Skeletal muscle satellite cell (primary cell): ENCODE measurements around the gene LAMTOR2.

Source experiments
- H3K27me3 ChIP-seq: 2 replicates; pipeline ENCODE4 v1.7.0; 2013; ENCODE audit warnings: low read length; ENCODE audit not compliant: control insufficient read depth, insufficient read depth
- H3K36me3 ChIP-seq: 2 replicates; pipeline ENCODE4 v1.7.0; 2013; ENCODE audit warnings: mild to moderate bottlenecking, control low read depth, low read length; ENCODE audit not compliant: insufficient read depth
- H3K4me1 ChIP-seq: 2 replicates; pipeline ENCODE4 v1.7.0; 2013; ENCODE audit warnings: low read length; ENCODE audit not compliant: control insufficient read depth, insufficient read depth
- H3K4me2 ChIP-seq: 2 replicates; pipeline ENCODE4 v1.7.0; 2013; ENCODE audit warnings: mild to moderate bottlenecking, low read length
- H3K4me3 ChIP-seq: 2 replicates; pipeline ENCODE4 v1.7.0; 2013; ENCODE audit warnings: low read length
- H3K9ac ChIP-seq: 2 replicates; pipeline ENCODE4 v1.7.0; 2013; ENCODE audit warnings: mild to moderate bottlenecking, low read depth, low read length, moderate library complexity
- H3K9me3 ChIP-seq: replicated peaks from 2 replicates; pipeline ENCODE4 v1.7.0; 2013; ENCODE audit warnings: mild to moderate bottlenecking, control low read depth, low read length

Gene LAMTOR2

DNA sequence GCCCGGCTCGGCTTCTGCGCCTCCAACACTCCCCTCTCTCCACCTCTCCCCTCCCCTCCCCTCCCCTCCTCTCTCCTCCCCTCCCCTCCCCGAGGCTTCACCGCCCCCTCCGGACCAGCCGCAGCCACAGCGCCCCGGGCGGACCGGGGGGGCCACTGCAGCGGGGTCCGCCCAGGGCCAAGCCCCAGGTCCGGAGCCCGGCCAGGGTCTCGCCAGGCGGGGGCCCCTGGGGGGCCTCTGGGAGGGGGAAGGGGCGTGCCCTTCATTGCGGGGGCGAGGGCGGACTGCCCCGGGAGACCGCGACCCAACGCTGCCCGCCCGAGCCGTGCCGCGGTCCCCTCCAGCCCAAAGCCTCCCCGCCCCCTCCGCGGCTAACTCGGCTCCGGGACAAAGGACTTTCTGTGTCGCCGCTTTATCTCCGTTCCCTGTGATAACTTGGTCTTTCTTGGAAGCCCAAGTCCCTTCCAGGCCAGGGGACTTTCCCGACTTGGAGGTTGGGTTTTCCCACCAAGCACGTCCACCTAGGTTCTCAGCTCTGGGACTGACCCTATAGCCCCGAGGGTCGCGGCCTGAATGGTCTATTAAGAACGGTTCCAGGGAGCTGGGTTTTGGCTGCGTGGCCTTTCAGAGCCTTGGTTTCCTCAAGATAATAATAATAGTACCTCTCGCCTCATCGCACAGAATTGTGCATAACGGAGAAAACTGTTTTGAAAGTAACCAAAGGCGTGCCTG lies 648 bp upstream of the LAMTOR2 start, which contains the start of gene UBQLN4:
UBQLN4 (minus strand) TSS at position 31 of the 732 bp plus-strand sequence. CDS start 97 bp downstream, outside the sequence.
- Histone ChIP-seq H3K4me3 (peak within 1 kb of the TSS; percentile 95), H3K4me1 (peaks cover 18% of the 10 kb centered on the region), H3K9me3 (no peaks in the 10 kb centered on the region), H3K4me2 (peak within 1 kb of the TSS; percentile 98), H3K36me3 (peaks cover 18% of the 10 kb centered on the region), H3K27me3 (no peaks in the 10 kb centered on the region), H3K9ac (peak within 1 kb of the TSS; percentile 93)

DNA sequence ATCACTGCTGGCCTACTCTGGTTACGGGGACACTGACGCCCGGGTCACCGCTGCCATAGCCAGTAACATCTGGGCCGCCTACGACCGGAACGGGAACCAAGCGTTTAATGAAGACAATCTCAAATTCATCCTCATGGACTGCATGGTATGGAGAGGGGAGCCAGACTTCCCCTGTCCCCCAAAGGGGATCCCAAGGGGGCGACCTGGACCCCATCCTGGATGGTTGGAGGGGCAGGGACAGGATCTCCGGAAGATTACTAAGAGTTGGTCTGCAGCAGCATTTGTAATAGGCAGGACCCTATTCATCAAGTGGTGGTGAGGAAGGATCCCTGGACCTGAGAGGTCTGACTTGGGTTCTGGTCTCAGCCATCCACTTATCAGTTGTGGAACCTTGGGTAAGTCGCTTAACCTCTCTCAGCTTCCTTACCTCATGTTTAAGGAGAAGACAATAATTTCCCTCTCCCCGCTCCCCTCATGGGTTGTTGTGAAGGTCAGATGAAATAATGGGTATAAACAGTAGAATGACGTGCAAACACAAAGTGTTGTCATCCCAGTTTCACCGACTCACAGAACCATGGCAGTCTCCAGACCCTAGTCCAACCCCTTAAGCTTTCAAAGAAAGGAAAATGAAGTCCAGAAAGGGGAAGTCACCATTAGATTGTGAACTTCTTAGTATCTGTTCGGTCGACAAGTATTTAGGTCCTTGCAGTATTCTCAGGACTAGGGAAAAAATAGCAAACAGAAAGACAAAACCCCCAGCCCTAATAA lies 883 bp downstream of the LAMTOR2 start:
- peak overlapping the region; percentile 95 for H3K4me3 ChIP-seq
- H3K4me1 ChIP-seq, result peaks cover 15% of the 10 kb centered on the region
- peak overlapping the region; percentile 86 for H3K9ac ChIP-seq
- H3K4me2 ChIP-seq, result peak overlapping the region; percentile 93
- no peaks in the 10 kb centered on the region for H3K9me3 ChIP-seq
- no peaks in the 10 kb centered on the region for H3K27me3 ChIP-seq
- peaks cover 8% of the 10 kb centered on the region for H3K36me3 ChIP-seq

DNA sequence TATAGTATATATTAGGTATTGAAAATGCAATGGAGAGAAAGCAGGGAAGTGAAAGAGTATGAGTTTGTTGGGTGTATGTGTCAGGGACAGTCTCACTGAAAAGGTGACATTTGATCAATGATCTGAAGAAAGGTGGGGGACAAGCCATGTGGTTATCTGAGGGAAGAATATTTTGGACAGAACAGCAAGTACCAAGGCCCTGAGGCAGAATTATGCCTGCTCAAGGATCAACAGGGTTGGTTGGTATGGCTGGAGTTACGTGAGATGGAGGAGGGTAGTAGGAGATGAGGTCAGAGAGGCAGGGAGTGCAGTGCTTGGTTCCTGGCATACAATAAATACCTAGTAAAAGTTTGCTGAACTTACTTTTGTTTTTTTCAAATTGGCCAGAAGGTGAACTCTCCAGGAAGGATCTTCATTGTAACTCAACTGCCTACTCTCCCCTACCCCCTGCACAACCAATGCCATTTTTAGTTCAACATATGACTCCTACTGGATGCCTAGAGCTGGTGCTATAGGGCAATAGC lies 1.8 kb downstream of the LAMTOR2 start:
- Histone ChIP-seq H3K9me3 (no peaks in the 10 kb centered on the region), H3K4me2 (no peak overlapping the region), H3K4me1 (peaks cover 11% of the 10 kb centered on the region), H3K9ac (no peak overlapping the region), H3K36me3 (peaks cover 8% of the 10 kb centered on the region), H3K4me3 (no peak overlapping the region), H3K27me3 (no peaks in the 10 kb centered on the region)

DNA sequence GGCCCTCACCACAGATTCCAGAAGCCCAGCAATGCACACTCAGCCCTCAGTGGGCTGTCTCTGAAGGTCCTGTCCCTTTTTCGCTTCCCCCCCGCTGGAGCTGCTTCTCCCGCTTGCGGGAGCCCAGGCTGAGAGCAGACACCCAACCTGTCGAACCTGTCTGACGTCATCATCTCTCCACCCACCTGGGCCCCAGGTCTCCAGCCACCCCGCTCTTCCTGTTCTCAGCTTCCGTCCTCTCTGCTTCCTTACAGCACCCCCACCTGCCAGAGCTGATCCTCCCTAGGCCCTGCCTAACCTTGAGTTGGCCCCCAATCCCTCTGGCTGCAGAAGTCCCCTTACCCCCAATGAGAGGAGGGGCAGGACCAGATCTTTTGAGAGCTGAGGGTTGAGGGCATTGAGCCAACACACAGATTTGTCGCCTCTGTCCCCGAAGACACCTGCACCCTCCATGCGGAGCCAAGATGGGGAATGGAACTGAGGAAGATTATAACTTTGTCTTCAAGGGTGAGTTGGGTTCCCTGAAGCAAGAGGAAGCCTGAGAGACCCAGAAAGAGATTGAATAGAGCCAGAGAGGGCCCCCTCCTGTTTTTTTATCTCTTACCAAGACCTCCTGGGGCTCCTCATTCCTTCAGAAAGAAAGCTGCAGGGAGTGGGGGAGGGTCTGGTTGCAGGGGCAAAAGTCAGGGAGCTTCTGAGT lies 6.5 kb downstream of the LAMTOR2 start, which contains the start of gene RAB25:
RAB25 (plus strand) TSS at position 224 of the 700 bp plus-strand sequence; CDS start at position 465, 241 bp downstream.
- Histone ChIP-seq H3K4me1 (no peaks in the 10 kb centered on the region), H3K4me2 (no peak within 1 kb of the TSS), H3K36me3 (peaks cover 8% of the 10 kb centered on the region), H3K9ac (no peak within 1 kb of the TSS), H3K4me3 (no peak within 1 kb of the TSS), H3K9me3 (no peaks in the 10 kb centered on the region), H3K27me3 (no peaks in the 10 kb centered on the region)

DNA sequence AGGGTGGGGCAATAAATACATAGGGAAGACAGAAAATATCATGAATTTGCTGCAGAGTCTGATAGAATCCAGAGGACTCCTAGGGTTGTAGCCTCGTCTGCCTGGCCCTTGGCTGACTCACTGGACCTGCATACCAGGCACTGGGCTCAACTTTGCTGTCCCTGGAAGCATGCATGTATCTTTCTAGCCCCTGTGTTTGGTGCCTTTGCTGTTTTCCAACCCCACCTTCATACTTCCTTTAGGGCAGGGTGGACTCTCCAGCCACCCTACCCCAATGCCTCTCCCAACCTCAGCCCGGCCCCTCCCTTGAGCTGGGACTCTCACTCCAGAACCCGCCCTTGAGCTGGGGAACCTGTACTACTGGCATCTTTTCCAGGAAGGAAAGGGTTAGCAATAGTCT lies 7.6 kb downstream of the LAMTOR2 start:
- no peak overlapping the region for H3K4me2 ChIP-seq
- H3K9me3 ChIP-seq, result no peaks in the 10 kb centered on the region
- H3K9ac ChIP-seq, result no peak overlapping the region
- no peak overlapping the region for H3K4me3 ChIP-seq
- no peaks in the 10 kb centered on the region for H3K27me3 ChIP-seq
- H3K36me3 ChIP-seq, result peaks cover 8% of the 10 kb centered on the region
- H3K4me1 ChIP-seq, result no peaks in the 10 kb centered on the region

DNA sequence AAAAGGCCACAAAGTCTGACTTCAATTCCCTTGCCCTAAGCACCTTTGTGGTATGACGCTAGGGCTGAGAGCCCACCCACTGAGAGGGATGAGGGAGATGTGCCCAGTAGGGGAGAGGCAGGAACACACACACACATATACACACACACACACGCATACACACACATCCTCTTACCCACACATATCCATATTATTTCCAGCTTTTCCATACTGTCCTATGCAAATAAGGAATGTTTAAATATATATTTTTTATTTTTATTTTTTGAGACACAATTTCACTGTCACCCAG lies 9.4 kb downstream of the LAMTOR2 start:
- Histone ChIP-seq H3K36me3 (no peaks in the 10 kb centered on the region), H3K27me3 (no peaks in the 10 kb centered on the region), H3K4me2 (no peak overlapping the region), H3K4me3 (no peak overlapping the region), H3K4me1 (no peaks in the 10 kb centered on the region), H3K9ac (no peak overlapping the region), H3K9me3 (no peaks in the 10 kb centered on the region)

DNA sequence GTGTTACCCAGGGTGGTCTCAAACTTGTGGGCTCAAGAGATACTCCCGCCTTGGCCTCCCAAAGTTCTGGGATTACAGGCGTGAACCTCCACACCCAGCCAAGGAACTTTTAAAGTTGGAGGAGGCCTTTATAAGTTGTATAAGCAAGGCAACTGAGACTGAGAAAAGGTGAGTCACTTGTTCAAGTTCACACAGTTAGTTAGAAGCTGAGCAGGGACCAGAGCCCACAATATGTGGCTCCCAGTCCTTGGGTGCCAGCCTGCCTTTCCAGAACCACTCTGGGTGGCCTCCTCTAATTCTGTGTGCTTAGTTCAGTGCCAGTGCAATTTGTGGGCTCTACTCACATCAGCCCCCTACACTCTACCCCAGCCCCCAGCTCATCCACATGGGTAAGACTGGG lies 10.0 kb downstream of the LAMTOR2 start:
- Histone ChIP-seq H3K4me2 (no peak overlapping the region), H3K36me3 (no peaks in the 10 kb centered on the region), H3K27me3 (no peaks in the 10 kb centered on the region)

DNA sequence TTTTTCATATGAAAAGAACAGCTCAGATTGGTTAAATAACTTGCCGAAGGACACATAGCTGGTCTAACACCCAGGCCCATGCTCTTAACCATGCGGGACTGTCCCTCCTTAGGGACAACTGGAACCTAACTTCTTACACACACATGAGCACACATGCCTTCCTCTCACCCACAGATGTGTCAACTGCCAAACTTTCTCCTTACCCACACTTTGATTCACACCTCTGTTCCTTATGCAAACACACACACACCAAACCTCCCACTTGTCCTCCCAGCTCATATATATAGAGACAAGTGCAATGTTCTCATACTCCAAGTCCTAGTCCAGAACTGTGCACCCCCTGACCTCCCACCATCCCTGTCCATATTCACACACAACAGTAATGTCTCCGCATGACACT lies 10.6 kb downstream of the LAMTOR2 start:
- Histone ChIP-seq H3K4me3 (no peak overlapping the region), H3K4me1 (no peaks in the 10 kb centered on the region), H3K27me3 (no peaks in the 10 kb centered on the region), H3K9me3 (no peaks in the 10 kb centered on the region), H3K36me3 (no peaks in the 10 kb centered on the region), H3K4me2 (no peak overlapping the region), H3K9ac (no peak overlapping the region)

More for the DNA sequence above, 10.0 kb downstream of the LAMTOR2 start:
- H3K4me3 ChIP-seq, result no peak overlapping the region
- no peaks in the 10 kb centered on the region for H3K9me3 ChIP-seq
- H3K4me1 ChIP-seq, result no peaks in the 10 kb centered on the region
- H3K9ac ChIP-seq, result no peak overlapping the region

DNA sequence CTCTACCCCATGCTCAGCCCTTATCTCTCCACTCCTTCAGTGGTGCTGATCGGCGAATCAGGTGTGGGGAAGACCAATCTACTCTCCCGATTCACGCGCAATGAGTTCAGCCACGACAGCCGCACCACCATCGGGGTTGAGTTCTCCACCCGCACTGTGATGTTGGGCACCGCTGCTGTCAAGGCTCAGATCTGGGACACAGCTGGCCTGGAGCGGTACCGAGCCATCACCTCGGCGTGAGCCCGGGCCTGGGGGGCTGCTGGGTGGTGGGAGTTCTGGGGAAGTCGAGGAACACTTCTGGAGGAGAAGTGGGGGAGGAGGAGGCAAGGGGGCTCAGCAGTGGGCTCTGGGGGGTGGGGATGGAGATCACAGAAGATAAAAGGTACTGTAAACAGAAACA lies 11.3 kb downstream of the LAMTOR2 start:
- Histone ChIP-seq H3K9ac (no peak overlapping the region), H3K9me3 (no peaks in the 10 kb centered on the region), H3K4me3 (no peak overlapping the region), H3K4me1 (no peaks in the 10 kb centered on the region), H3K36me3 (no peaks in the 10 kb centered on the region), H3K4me2 (no peak overlapping the region), H3K27me3 (no peaks in the 10 kb centered on the region)

DNA sequence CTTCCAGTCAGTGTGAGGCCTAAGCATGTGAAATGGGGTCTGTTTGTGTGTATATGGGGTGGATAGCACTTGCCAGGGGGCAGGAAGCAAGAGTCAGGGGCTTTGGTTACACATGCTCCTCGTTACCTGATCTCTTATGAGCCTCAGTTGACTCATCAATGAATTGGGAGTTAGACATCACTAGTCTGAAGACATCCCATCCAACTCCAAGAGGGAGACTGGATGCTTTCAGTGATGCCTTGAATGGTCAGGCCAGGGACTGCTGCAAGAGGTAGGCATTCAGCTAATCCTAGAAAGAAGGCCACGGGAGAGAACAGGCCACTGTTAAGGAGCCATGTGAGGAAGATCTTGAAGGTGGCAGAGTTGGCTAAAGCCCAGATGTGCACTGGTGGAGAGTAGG lies 12.7 kb downstream of the LAMTOR2 start:
- no peak overlapping the region for H3K4me2 ChIP-seq
- no peak overlapping the region for H3K4me3 ChIP-seq
- H3K4me1 ChIP-seq, result no peaks in the 10 kb centered on the region
- no peaks in the 10 kb centered on the region for H3K27me3 ChIP-seq
- H3K9me3 ChIP-seq, result no peaks in the 10 kb centered on the region
- H3K9ac ChIP-seq, result no peak overlapping the region
- no peaks in the 10 kb centered on the region for H3K36me3 ChIP-seq
